ENCODE results near the gene APOBEC3G. TPM values are rescaled to one million over a fixed set of nuclear protein-coding genes. Genes with fewer than 3 reads are reported as not detected.

Gene APOBEC3G
- total and polyA plus RNA-seq, 2 of the 4 experiments (the other 2 are of a cell fraction) = 5.3 to 7.0 TPM

DNA sequence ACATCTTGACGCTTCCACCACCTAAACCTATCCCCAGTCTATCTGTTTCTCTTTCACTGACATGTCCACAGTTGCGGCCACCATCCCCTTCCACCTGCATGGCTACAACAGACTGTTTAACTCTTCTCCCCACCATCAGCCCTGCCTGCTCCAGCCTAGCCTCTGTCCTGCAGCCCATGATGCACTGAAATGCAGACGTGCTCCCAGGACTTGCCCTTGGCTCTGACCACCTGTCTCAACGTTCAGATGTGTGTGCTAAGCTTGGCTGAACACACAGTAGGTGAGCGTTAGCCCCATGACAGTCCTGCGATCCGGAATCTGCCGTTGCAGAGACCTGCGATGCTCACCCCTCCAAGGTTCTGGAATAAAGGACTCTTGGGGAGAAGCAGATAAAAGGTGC lies 52.7 kb downstream of the APOBEC3G start:
- no peak overlapping the region for H2BK5ac ChIP-seq (ENCODE audit: low read depth, low read length, poor library complexity, severe bottlenecking)
- no peak overlapping the region for H3K9ac ChIP-seq (ENCODE audit: low read depth, low read length)
- H3K79me1 ChIP-seq (ENCODE audit: low read depth in 1 of 2, low read length in 2 of 2) = no peaks in the 10 kb centered on the region
- no peak overlapping the region for H2AK9ac ChIP-seq (replicated peaks; ENCODE audit: low read depth, low read length, poor library complexity)
- no TSS peak for BruUV-seq (replicated peaks)
- H3K36me3 ChIP-seq (ENCODE audit: control insufficient read depth, insufficient read depth, low read length) = no peaks in the 10 kb centered on the region
- dilution Hi-C loops (cut with HindIII; ENCODE audit: low sequenced_read_pairs, unreplicated experiment) = no loop called here
- POLR2A ChIA-PET (ENCODE audit: unreplicated experiment) = no interaction called here
- peaks cover 2% of the 10 kb centered on the region; the same call in 1 of the 2 replicates for H3K27me3 ChIP-seq (ENCODE audit: control insufficient read depth, insufficient read depth, low read length)
- H4K91ac ChIP-seq (ENCODE audit: insufficient read depth, low read depth, low read length) = no peak overlapping the region
- no peak overlapping the region for H3K18ac ChIP-seq (ENCODE audit: low read depth, low read length)
- no peak overlapping the region for H2BK120ac ChIP-seq (ENCODE audit: low read depth, low read length)
- no peak overlapping the region for H2AK5ac ChIP-seq (ENCODE audit: low read depth, low read length)
- H2BK15ac ChIP-seq (ENCODE audit: low read depth, low read length) = no peak overlapping the region
- no peak overlapping the region for H4K5ac ChIP-seq (ENCODE audit: low read depth, low read length)
- H2AFZ ChIP-seq (replicated peaks; ENCODE audit: low read length, poor library complexity) = no peak overlapping the region
- H3K27ac ChIP-seq (ENCODE audit: insufficient read depth, low read length) = no peak overlapping the region
- H3K4ac ChIP-seq (ENCODE audit: low read depth, low read length) = no peak overlapping the region
- H2BK20ac ChIP-seq (ENCODE audit: low read depth, low read length) = no peak overlapping the region
- 88% methylated on average over 5 of the region's 9 CpGs; no CpG with 5 or more reads in 1 of the 2 experiments for whole genome bisulfite sequencing, 2 experiments (ENCODE audit: extremely low coverage in 2 of 2, insufficient read length in 1 of 2)
- intact Hi-C loops (cut with micrococcal nuclease) = no loop called here
- DNase-seq (no peak), ATAC-seq (ENCODE audit: low read depth) (no peak)
- H3K9me1 ChIP-seq (ENCODE audit: insufficient read depth, low read length) = no peaks in the 10 kb centered on the region
- H3K4me2 ChIP-seq (ENCODE audit: low read depth, low read length) = no peak overlapping the region
- H3K56ac ChIP-seq (ENCODE audit: extremely low read depth, insufficient read depth, low read length) = no peak overlapping the region
- H3K14ac ChIP-seq (replicated peaks; ENCODE audit: low read depth, low read length) = no peak overlapping the region
- no peak overlapping the region for H4K8ac ChIP-seq (ENCODE audit: low read depth in 2 of 2, low read length in 2 of 2)
- H3K4me3 ChIP-seq (ENCODE audit: insufficient read depth, low read depth, low read length) = no peak overlapping the region
- no peaks in the 10 kb centered on the region for H4K20me1 ChIP-seq (ENCODE audit: insufficient read depth, low read length)
- CTCF ChIA-PET = no interaction called here
- H3K9me3 ChIP-seq (ENCODE audit: control insufficient read depth, insufficient read depth, low read length) = no peaks in the 10 kb centered on the region
- in situ Hi-C loops (cut with MboI; ENCODE audit: low sequenced_read_pairs) = no loop called here
- TF ChIP-seq CEBPB (IDR thresholded peaks at IDR 0.05; ENCODE audit: low read depth, low read length) = no peak
- no peak for TF ChIP-seq MAZ (IDR thresholded peaks at IDR 0.05; ENCODE audit: borderline replicate concordance, low read depth, low read length)
- no peak for TF ChIP-seq SMC3 (IDR thresholded peaks at IDR 0.05; ENCODE audit: low read depth, low read length)
- TF ChIP-seq, protein P1, sequence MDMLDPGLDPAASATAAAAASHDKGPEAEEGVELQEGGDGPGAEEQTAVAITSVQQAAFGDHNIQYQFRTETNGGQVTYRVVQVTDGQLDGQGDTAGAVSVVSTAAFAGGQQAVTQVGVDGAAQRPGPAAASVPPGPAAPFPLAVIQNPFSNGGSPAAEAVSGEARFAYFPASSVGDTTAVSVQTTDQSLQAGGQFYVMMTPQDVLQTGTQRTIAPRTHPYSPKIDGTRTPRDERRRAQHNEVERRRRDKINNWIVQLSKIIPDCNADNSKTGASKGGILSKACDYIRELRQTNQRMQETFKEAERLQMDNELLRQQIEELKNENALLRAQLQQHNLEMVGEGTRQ (IDR thresholded peaks at IDR 0.05; ENCODE audit: low read depth, low read length) = no peak
- TF ChIP-seq RCOR1 (IDR thresholded peaks at IDR 0.05; ENCODE audit: insufficient replicate concordance, low read length) = no peak
- TF ChIP-seq NFE2L2 (IDR thresholded peaks at IDR 0.05; ENCODE audit: low read depth, low read length) = no peak
- TF ChIP-seq MAFK (IDR thresholded peaks at IDR 0.05; ENCODE audit: low read depth, low read length) = no peak
- TF ChIP-seq, protein P2, sequence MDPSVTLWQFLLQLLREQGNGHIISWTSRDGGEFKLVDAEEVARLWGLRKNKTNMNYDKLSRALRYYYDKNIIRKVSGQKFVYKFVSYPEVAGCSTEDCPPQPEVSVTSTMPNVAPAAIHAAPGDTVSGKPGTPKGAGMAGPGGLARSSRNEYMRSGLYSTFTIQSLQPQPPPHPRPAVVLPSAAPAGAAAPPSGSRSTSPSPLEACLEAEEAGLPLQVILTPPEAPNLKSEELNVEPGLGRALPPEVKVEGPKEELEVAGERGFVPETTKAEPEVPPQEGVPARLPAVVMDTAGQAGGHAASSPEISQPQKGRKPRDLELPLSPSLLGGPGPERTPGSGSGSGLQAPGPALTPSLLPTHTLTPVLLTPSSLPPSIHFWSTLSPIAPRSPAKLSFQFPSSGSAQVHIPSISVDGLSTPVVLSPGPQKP (IDR thresholded peaks at IDR 0.05; ENCODE audit: borderline replicate concordance, low read depth, low read length) = no peak
- TF ChIP-seq RFX5 (IDR thresholded peaks at IDR 0.05; ENCODE audit: low read depth, low read length) = no peak
- no peak for TF ChIP-seq MXI1 (IDR thresholded peaks at IDR 0.05; ENCODE audit: borderline replicate concordance, low read depth, low read length)
- no peak for TF ChIP-seq CTCF (conservative IDR thresholded peaks at IDR 0.05; ENCODE audit: low read depth, low read length)
- no peak for TF ChIP-seq POLR2A (IDR thresholded peaks at IDR 0.05; ENCODE audit: low read depth, low read length)
- no peak for TF ChIP-seq RAD21 (IDR thresholded peaks at IDR 0.05; ENCODE audit: low read length)
- no peak for TF ChIP-seq CHD1 (IDR thresholded peaks at IDR 0.05; ENCODE audit: low read depth, low read length)
- TF ChIP-seq FOS (IDR thresholded peaks at IDR 0.05; ENCODE audit: low read depth, low read length) = no peak
- TF ChIP-seq BHLHE40 (IDR thresholded peaks at IDR 0.05; ENCODE audit: low read depth, low read length) = no peak
- peaks cover 8% of the 10 kb centered on the region for H3K4me1 ChIP-seq (ENCODE audit: control insufficient read depth, insufficient read depth, low read length)
- H3K23ac ChIP-seq (ENCODE audit: low read depth, low read length) = no peak overlapping the region
